ENCODE results near the gene LRMDA. TPM values are rescaled to one million over a fixed set of nuclear protein-coding genes. Genes with fewer than 3 reads are reported as not detected.

The LRMDA gene
- total and polyA plus RNA-seq, 10 of the 15 experiments (the other 5 are each of a cell fraction or from before 2014, with no cell fraction given), result 0.07 to 0.54 (median 0.29) TPM; not detected in 4

- Histone ChIP-seq H3K27ac (ENCODE audit: control insufficient read depth, insufficient read depth) (no peak overlapping the region), H3K9me3 (replicated peaks; ENCODE audit: control insufficient read depth, insufficient read depth, low read length) (no peaks in the 10 kb centered on the region; the same call in 2 of the 3 replicates), H4K20me1 (ENCODE audit: control insufficient read depth, insufficient read depth) (no peaks in the 10 kb centered on the region), H3K27me3 (replicated peaks in 1 of 2; ENCODE audit: control insufficient read depth in 2 of 2, insufficient read depth in 2 of 2, low read length in 1 of 2) (no peaks in the 10 kb centered on the region; a peak in 1 of 4 replicates), H2AFZ (ENCODE audit: control insufficient read depth, low read depth, low read length) (no peak overlapping the region), H3K36me3 (ENCODE audit: control insufficient read depth in 2 of 2, insufficient read depth in 2 of 2, low read length in 1 of 2) (no peaks in the 10 kb centered on the region), H3K4me1 (ENCODE audit: control insufficient read depth, insufficient read depth, low read length) (no peaks in the 10 kb centered on the region), H3K4me3 (no peak overlapping the region), H3K79me2 (ENCODE audit: control insufficient read depth, insufficient read depth, low read length) (no peaks in the 10 kb centered on the region), H3K9ac (ENCODE audit: control insufficient read depth, insufficient read depth, low read length) (no peak overlapping the region), H3K4me2 (ENCODE audit: control insufficient read depth, insufficient read depth) (no peak overlapping the region)
- no TSS peak for BruUV-seq (replicated peaks)
- SMC1A ChIA-PET (ENCODE audit: uncharacterized antibody, unreplicated experiment), result interaction anchor here (0.7 to 1.6 kb wide), 15 partner anchors 10 to 375 kb away, joined by 3 to 19 read pairs (median 4); partner anchors contain the start of gene ZNF503
- DNase-seq (ENCODE audit: low read depth, low spot score) (no peak), FAIRE-seq (no peak), ATAC-seq (no peak)
- CTCF ChIA-PET, result interaction anchor here (0.7 to 2.9 kb wide), 18 partner anchors 8 to 652 kb away, joined by 3 to 38 read pairs (median 3); partner anchors contain the start of gene ZNF503
- POLR2A ChIA-PET, result no interaction called here
- in situ Hi-C loops (cut with MboI) (no loop called here), intact Hi-C loops (cut with micrococcal nuclease; ENCODE audit: unreplicated experiment) (no loop called here)
- 35% methylated on average over 5 of the region's 5 CpGs for WGBS (ENCODE audit: insufficient coverage, insufficient replicate concordance, low lambda C conversion rate, missing lambda C conversion rate)
- TF ChIP-seq ZNF384 (IDR thresholded peaks at IDR 0.05; ENCODE audit: borderline replicate concordance, low read depth, low read length) (no peak), SREBF1 (IDR thresholded peaks at IDR 0.05; ENCODE audit: low read length) (no peak), ZBTB11 (CRISPR knock-in tag; IDR thresholded peaks at IDR 0.05) (no peak), PAX5 (IDR thresholded peaks at IDR 0.05; ENCODE audit: borderline replicate concordance, low read depth, low read length) (no peak)
- RAD21 ChIA-PET (ENCODE audit: unreplicated experiment), result interaction anchor here (0.6 to 3.5 kb wide), 10 partner anchors 10 to 435 kb away, joined by 3 to 22 read pairs (median 4); partner anchors contain the start of gene ZNF503
Measured at GRCh38 chr10:75652146-75652740, 220.8 kb downstream of the LRMDA start.

Data from GM12878 (cell line).